Calu3 (cell line): Measurements from ENCODE around the gene TRPM1. TPM values are rescaled to one million over a fixed set of nuclear protein-coding genes. Genes with fewer than 3 reads are reported as not detected.

Experiments
- BruUV-seq: library from RNA; stranded (reverse); fragments of 400-500 nt; replicated peaks from 2 replicates; lab custom pipeline; 2021; lab: Mats Ljungman, UMichigan
- CTCF ChIA-PET: fragments of 300-600 bp; sonication (Branson Sonifier 250); formaldehyde crosslinking; loops from one replicate; lab custom pipeline; 2022; ENCODE audit warnings: antibody characterized with exemption; lab: Charles Lee
- DNase-seq: peaks from one replicate; pipeline ENCODE4 v3.0.0; 2022
- H3K27ac Mint-ChIP-seq: one replicate; pipeline ENCODE4 v1.8.0; 2022; ENCODE audit warnings: mixed read lengths; ENCODE audit not compliant: unreplicated experiment
- H3K27me3 Mint-ChIP-seq: one replicate; pipeline ENCODE4 v1.8.0; 2022; ENCODE audit warnings: mixed read lengths; ENCODE audit not compliant: unreplicated experiment
- H3K36me3 Mint-ChIP-seq: one replicate; pipeline ENCODE4 v1.8.0; 2022; ENCODE audit warnings: mild to moderate bottlenecking, moderate library complexity, mixed read lengths; ENCODE audit not compliant: insufficient read depth, unreplicated experiment
- H3K4me1 Mint-ChIP-seq: one replicate; pipeline ENCODE4 v1.8.0; 2022; ENCODE audit warnings: mild to moderate bottlenecking, low read depth, mixed read lengths; ENCODE audit not compliant: unreplicated experiment
- H3K4me3 Mint-ChIP-seq: one replicate; pipeline ENCODE4 v1.8.0; 2022; ENCODE audit warnings: mild to moderate bottlenecking, low read depth, moderate library complexity, mixed read lengths; ENCODE audit not compliant: unreplicated experiment
- H3K9me3 Mint-ChIP-seq: one replicate; pipeline ENCODE4 v1.8.0; 2022; ENCODE audit warnings: low read depth, mixed read lengths; ENCODE audit not compliant: unreplicated experiment
- CTCF ChIP-seq: fragments of 200-600 bp; IDR thresholded peaks from one replicate; pipeline ENCODE4 v1.8.0; 2022; ENCODE audit warnings: antibody characterized with exemption; ENCODE audit not compliant: unreplicated experiment
- intact Hi-C: fragments of 100-400 bp; cut with micrococcal nuclease; formaldehyde crosslinking; loops from one replicate; pipeline ENCODE4 v1.10.0; 2022; ENCODE audit not compliant: unreplicated experiment
- total RNA-seq: library from RNA; stranded (reverse); gene quantifications from 2 replicates; pipeline ENCODE4 v1.2.3, GENCODE V29; 2022

The TRPM1 gene
- total RNA-seq, 1 experiment from 2014 or later, result not detected

GRCh38 chr15:31116423-31117030 is 15.0 kb upstream of the TRPM1 start:
- BruUV-seq, result no TSS peak
- no peak for TF ChIP-seq CTCF
- Mint-ChIP-seq H3K27me3 (no peaks in the 10 kb centered on the region), H3K4me3 (no peak overlapping the region), H3K27ac (no peak overlapping the region), H3K36me3 (no peaks in the 10 kb centered on the region), H3K4me1 (no peaks in the 10 kb centered on the region), H3K9me3 (no peaks in the 10 kb centered on the region)
- CTCF ChIA-PET, result no interaction called here
- intact Hi-C loops, result no loop called here
- DNase-seq, result no peak

GRCh38 chr15:31111091-31111647 is 9.6 kb upstream of the TRPM1 start:
- H3K36me3 Mint-ChIP-seq, result no peaks in the 10 kb centered on the region
- CTCF ChIA-PET, result no interaction called here
- no peak overlapping the region for H3K4me3 Mint-ChIP-seq
- DNase-seq, result no peak
- H3K27ac Mint-ChIP-seq, result no peak overlapping the region
- no peak for TF ChIP-seq CTCF
- intact Hi-C loops, result no loop called here
- BruUV-seq, result no TSS peak
- H3K27me3 Mint-ChIP-seq, result no peaks in the 10 kb centered on the region
- no peaks in the 10 kb centered on the region for H3K9me3 Mint-ChIP-seq
- no peaks in the 10 kb centered on the region for H3K4me1 Mint-ChIP-seq

GRCh38 chr15:31108836-31109235 is 7.3 kb upstream of the TRPM1 start:
- intact Hi-C loops, result no loop called here
- TF ChIP-seq CTCF, result no peak
- Mint-ChIP-seq H3K9me3 (no peaks in the 10 kb centered on the region), H3K4me3 (no peak overlapping the region), H3K4me1 (no peaks in the 10 kb centered on the region), H3K27me3 (no peaks in the 10 kb centered on the region), H3K27ac (no peak overlapping the region), H3K36me3 (no peaks in the 10 kb centered on the region)
- BruUV-seq, result no TSS peak
- DNase-seq, result no peak
- CTCF ChIA-PET, result no interaction called here

- CTCF ChIA-PET, result no interaction called here
- Mint-ChIP-seq H3K36me3 (no peaks in the 10 kb centered on the region), H3K4me1 (no peaks in the 10 kb centered on the region), H3K27ac (no peak overlapping the region), H3K27me3 (no peaks in the 10 kb centered on the region), H3K9me3 (no peaks in the 10 kb centered on the region), H3K4me3 (no peak overlapping the region)
- no peak for DNase-seq
- TF ChIP-seq CTCF, result no peak
- no TSS peak for BruUV-seq
- intact Hi-C loops, result no loop called here
Measured at GRCh38 chr15:31106495-31107300, 5.2 kb upstream of the TRPM1 start.
